Esophagus squamous epithelium (tissue), 4 donors: ENCODE data around the gene FAM174B.

Experiments
- CTCF ChIP-seq, 6 experiments: fragments of 450-650 bp in 4 of 6; fragments of 200-600 bp in 2 of 6; sonication (generic) in 2 of 6; IDR thresholded peaks; one replicate each; pipeline ENCODE4 v1.5.1; 2016 to 2019; ENCODE audit warnings: antibody characterized with exemption in 6 of 6, mild to moderate bottlenecking in 4 of 6, moderate library complexity in 4 of 6
- POLR2A ChIP-seq, 4 donors: fragments of 450-650 bp; IDR thresholded peaks; one replicate each; pipeline ENCODE4 v1.6.1; 2017; ENCODE audit warnings: antibody characterized with exemption in 4 of 4, mild to moderate bottlenecking in 4 of 4, moderate library complexity in 3 of 4

- no peak for TF ChIP-seq CTCF (IDR thresholded peaks at IDR 0.05)
- no peak for TF ChIP-seq POLR2A (IDR thresholded peaks at IDR 0.05)
These were observed 64.3 kb downstream of the FAM174B start for GRCh38 chr15:92591275-92591674.
